ENCODE results near the gene WHAMM.
"Not testable (repeated sequence)": the region's sequence is repeated elsewhere in the genome, so short reads cannot be mapped to it uniquely, and the experiment has no call there.

WHAMM gene

DNA sequence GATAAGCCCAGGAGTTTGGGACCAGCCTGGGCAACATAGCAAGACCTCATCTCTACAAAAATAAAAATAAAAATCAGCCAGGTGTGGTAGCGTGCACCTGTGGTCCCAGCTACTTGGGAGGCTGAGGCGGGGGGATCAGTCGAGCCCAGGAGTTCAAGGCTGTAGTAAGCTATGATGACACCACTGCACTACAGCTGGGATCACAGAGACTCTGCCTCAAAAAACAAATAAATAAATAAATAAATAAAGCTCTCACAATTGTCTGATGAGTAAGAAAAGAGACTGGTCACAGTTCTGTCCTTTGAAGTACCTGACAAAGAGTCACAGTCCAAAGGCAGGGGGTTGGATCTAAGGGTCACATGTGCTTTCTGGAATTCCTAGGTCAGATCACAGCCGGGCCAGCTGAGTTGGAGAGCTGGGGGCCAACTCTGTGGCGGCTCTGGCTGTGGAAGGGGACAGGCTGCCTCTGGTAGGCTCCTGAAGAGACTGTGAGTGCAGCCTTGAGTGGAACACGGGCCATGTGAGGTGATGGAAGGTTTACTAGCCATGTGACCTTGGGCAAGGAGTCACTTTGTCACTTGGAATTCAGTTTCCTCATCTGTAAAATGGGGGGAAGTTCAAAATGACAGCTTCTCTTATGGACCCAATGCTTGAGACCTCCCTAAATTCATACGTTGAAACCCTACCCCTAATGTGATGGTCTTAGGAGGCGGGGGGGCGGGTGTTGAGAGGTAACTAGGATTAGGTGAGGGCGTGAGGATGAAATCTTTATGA is 47.2 kb downstream of the WHAMM start:
- no peak overlapping the region for H3K9ac ChIP-seq (ENCODE audit: low read depth, low read length)
- no peaks in the 10 kb centered on the region for H3K27me3 ChIP-seq (ENCODE audit: control insufficient read depth, insufficient read depth, low read length)
- H3K36me3 ChIP-seq (ENCODE audit: insufficient read depth, low read length), result no peaks in the 10 kb centered on the region
- H3K9me3 ChIP-seq (replicated peaks; ENCODE audit: low read length), result no peaks in the 10 kb centered on the region
- no peak overlapping the region for H3K4me2 ChIP-seq (ENCODE audit: low read length)
- no peaks in the 10 kb centered on the region for H3K4me1 ChIP-seq (ENCODE audit: control insufficient read depth, insufficient read depth, low read length)
- H3K4me3 ChIP-seq (ENCODE audit: low read length), result no peak overlapping the region

DNA sequence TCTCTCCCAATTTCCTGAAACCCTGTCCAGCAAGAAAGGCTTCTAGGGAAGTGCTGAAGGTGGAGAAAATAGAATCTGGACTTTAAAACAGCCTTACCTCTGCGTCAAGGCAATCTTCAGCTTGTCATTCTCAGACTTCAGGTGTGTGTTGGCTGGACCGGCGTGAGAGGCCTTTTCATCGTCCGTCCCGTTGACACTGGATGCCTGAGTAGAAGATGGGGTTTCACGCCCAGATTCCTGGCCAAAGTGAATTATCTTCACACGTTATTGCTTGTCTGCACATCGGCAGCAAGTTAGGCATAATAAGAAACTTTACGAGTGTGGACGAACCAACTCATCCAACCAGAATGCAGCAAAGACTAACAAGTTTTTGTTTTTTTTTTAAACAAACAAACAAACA is 49.5 kb downstream of the WHAMM start:
- Histone ChIP-seq H3K4me1 (ENCODE audit: control insufficient read depth, insufficient read depth, low read length) (no peaks in the 10 kb centered on the region), H3K4me3 (ENCODE audit: low read length) (no peak overlapping the region), H3K9ac (ENCODE audit: low read depth, low read length) (no peak overlapping the region)

DNA sequence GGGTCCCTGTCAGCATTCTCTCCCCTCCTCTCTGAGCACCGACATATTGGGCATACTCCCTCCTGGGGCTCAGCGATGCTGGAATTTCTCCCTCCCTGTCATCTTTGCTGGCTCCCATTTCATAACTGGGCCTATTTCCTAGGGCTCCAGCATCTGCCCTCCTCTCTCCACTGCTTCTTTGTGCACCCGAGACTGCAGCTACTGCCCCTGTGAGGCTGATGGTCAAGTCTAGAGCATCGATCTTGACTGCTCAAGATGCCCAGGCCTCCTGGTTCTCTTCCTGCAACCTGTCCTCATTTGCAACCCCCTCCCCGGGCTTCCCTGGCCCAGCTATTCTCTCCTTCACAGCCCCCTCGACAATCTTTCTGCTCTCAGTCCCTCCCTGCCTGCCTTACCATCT is 53.5 kb downstream of the WHAMM start:
- H3K27me3 ChIP-seq (ENCODE audit: control insufficient read depth, insufficient read depth, low read length), result no peaks in the 10 kb centered on the region
- no peaks in the 10 kb centered on the region for H3K4me1 ChIP-seq (ENCODE audit: control insufficient read depth, insufficient read depth, low read length)
- no peak overlapping the region for H3K4me2 ChIP-seq (ENCODE audit: low read length)
- H3K9me3 ChIP-seq (replicated peaks; ENCODE audit: low read length), result no peaks in the 10 kb centered on the region
- H3K9ac ChIP-seq (ENCODE audit: low read depth, low read length), result no peak overlapping the region
- H3K36me3 ChIP-seq (ENCODE audit: insufficient read depth, low read length), result no peaks in the 10 kb centered on the region
- no peak overlapping the region for H3K4me3 ChIP-seq (ENCODE audit: low read length)

More for the DNA sequence above, 49.5 kb downstream of the WHAMM start:
- Histone ChIP-seq H3K4me2 (ENCODE audit: low read length) (no peak overlapping the region), H3K9me3 (replicated peaks; ENCODE audit: low read length) (no peaks in the 10 kb centered on the region), H3K27me3 (ENCODE audit: control insufficient read depth, insufficient read depth, low read length) (no peaks in the 10 kb centered on the region), H3K36me3 (ENCODE audit: insufficient read depth, low read length) (no peaks in the 10 kb centered on the region)

DNA sequence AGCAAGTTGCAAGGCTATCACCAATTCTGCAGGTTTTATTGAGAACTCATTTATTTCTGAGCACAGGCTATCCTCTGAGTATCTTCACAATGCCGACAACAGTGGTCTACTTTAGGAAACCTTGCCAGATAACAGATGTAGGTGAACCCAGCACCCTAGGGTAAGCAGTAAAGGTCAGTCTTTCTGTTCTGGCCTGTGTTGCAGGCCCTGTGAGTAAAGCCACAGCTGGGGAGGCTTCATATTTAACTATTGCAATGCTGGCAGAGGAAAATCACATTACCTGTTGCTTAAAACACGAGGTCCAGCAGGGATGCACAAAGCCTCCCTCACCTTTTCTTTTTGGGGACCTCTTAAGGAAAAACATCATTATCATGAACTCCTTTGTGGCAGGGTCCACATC is 55.5 kb downstream of the WHAMM start:
- H3K4me3 ChIP-seq (ENCODE audit: low read length), result no peak overlapping the region
- H3K27me3 ChIP-seq (ENCODE audit: control insufficient read depth, insufficient read depth, low read length), result no peaks in the 10 kb centered on the region
- no peaks in the 10 kb centered on the region for H3K36me3 ChIP-seq (ENCODE audit: insufficient read depth, low read length)
- no peak overlapping the region for H3K9ac ChIP-seq (ENCODE audit: low read depth, low read length)
- H3K9me3 ChIP-seq (replicated peaks; ENCODE audit: low read length), result no peaks in the 10 kb centered on the region
- H3K4me1 ChIP-seq (ENCODE audit: control insufficient read depth, insufficient read depth, low read length), result no peaks in the 10 kb centered on the region
- no peak overlapping the region for H3K4me2 ChIP-seq (ENCODE audit: low read length)

DNA sequence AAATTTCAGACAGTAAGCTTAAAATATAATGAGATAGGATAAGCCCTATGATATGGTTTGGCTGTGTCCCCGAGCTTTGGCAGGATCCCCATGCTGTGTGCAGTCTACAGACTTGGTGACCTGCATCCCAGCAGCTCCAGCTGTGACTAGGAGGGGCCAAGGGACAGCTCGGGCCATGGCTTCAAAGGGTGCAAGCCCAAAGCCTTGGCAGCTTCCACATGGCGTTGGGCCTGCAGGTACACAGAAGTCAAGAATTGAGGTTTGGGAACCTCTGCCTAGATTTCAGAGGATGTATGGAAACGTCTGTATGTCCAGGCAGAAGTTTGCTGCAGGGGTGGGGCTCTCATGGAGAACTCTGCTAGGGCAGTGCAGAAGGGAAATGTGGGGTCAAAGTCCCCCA is 56.2 kb downstream of the WHAMM start:
- not testable (repeated sequence) for H3K9me3 ChIP-seq (replicated peaks; ENCODE audit: low read length); H3K9ac ChIP-seq (ENCODE audit: low read depth, low read length); H3K4me2 ChIP-seq (ENCODE audit: low read length); H3K36me3 ChIP-seq (ENCODE audit: insufficient read depth, low read length); H3K4me3 ChIP-seq (ENCODE audit: low read length); H3K4me1 ChIP-seq (ENCODE audit: control insufficient read depth, insufficient read depth, low read length); H3K27me3 ChIP-seq (ENCODE audit: control insufficient read depth, insufficient read depth, low read length)

DNA sequence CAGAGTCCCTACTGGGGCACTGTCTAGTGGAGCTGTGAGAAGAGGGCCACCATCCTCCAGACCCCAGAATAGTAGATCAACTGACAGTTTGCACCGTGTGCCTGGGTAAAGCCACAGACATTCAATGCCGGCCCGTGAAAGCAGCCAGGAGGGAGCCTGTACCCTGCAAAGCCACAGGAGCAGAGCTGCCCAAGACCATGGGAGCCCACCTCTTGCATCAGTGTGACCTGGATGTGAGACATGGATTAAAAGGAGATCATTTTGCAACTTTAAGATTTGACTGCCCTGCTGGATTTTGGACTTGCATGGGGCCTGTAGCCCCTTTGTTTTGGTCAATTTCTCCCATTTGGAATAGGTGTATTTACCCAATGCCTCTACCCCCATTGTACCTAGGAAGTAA is 56.6 kb downstream of the WHAMM start:
- not testable (repeated sequence) for H3K4me3 ChIP-seq (ENCODE audit: low read length); H3K36me3 ChIP-seq (ENCODE audit: insufficient read depth, low read length); H3K9ac ChIP-seq (ENCODE audit: low read depth, low read length); H3K27me3 ChIP-seq (ENCODE audit: control insufficient read depth, insufficient read depth, low read length); H3K9me3 ChIP-seq (replicated peaks; ENCODE audit: low read length); H3K4me2 ChIP-seq (ENCODE audit: low read length); H3K4me1 ChIP-seq (ENCODE audit: control insufficient read depth, insufficient read depth, low read length)

DNA sequence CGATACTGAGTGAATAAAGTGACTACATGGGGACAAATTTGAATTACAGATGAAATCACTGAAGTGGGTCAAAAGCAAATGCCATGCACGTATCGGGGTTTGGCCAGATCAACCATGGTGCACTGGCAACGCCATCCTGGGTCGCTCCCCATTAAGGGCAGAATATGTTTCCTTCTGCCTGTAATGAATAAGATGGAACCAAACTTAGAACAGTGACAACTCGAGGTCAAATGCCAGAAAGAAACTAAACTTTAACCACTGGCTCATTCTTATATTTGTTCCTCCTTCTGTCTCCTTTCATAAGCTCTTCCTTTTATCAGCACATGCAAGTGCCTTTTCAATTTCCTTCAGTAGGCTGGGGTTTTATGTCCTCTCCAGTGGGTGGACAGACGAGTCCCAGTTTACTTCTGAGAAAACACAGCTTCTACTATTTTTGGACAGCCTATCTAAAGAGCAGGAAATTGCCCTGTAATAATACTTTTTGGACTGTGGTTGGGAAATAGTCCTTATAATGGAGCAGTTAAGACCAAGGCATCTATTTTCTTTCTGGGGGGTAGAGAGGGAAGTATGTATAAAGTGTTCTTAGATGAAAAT is 61.4 kb downstream of the WHAMM start:
- Histone ChIP-seq H3K4me3 (ENCODE audit: low read length) (no peak overlapping the region), H3K36me3 (ENCODE audit: insufficient read depth, low read length) (no peaks in the 10 kb centered on the region), H3K4me2 (ENCODE audit: low read length) (no peak overlapping the region), H3K9me3 (replicated peaks; ENCODE audit: low read length) (no peaks in the 10 kb centered on the region), H3K4me1 (ENCODE audit: control insufficient read depth, insufficient read depth, low read length) (peaks cover 15% of the 10 kb centered on the region), H3K27me3 (ENCODE audit: control insufficient read depth, insufficient read depth, low read length) (no peaks in the 10 kb centered on the region), H3K9ac (ENCODE audit: low read depth, low read length) (no peak overlapping the region)

DNA sequence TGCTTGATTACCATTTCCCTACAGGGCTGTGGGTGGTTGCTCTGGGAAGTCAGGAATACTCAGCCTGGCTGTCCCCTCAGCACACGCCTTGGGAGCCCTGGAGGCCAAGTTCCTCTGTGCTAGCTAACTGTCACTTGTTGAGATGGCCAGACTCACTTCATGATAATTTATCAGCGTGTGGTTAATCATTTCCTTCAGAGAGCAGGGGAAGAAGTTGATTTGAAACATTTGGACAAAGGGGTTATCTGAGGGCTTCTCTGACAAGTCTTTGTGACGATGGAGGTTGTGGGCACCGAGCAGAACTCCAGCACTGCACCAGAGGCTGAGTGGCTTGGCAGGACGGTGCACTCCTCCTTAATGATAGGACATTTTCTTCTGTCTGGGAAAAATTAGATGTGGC is 61.9 kb downstream of the WHAMM start:
- H3K36me3 ChIP-seq (ENCODE audit: insufficient read depth, low read length), result no peaks in the 10 kb centered on the region
- peaks cover 19% of the 10 kb centered on the region for H3K4me1 ChIP-seq (ENCODE audit: control insufficient read depth, insufficient read depth, low read length)
- H3K27me3 ChIP-seq (ENCODE audit: control insufficient read depth, insufficient read depth, low read length), result no peaks in the 10 kb centered on the region
- no peaks in the 10 kb centered on the region for H3K9me3 ChIP-seq (replicated peaks; ENCODE audit: low read length)
- no peak overlapping the region for H3K9ac ChIP-seq (ENCODE audit: low read depth, low read length)
- H3K4me2 ChIP-seq (ENCODE audit: low read length), result no peak overlapping the region
- H3K4me3 ChIP-seq (ENCODE audit: low read length), result no peak overlapping the region

DNA sequence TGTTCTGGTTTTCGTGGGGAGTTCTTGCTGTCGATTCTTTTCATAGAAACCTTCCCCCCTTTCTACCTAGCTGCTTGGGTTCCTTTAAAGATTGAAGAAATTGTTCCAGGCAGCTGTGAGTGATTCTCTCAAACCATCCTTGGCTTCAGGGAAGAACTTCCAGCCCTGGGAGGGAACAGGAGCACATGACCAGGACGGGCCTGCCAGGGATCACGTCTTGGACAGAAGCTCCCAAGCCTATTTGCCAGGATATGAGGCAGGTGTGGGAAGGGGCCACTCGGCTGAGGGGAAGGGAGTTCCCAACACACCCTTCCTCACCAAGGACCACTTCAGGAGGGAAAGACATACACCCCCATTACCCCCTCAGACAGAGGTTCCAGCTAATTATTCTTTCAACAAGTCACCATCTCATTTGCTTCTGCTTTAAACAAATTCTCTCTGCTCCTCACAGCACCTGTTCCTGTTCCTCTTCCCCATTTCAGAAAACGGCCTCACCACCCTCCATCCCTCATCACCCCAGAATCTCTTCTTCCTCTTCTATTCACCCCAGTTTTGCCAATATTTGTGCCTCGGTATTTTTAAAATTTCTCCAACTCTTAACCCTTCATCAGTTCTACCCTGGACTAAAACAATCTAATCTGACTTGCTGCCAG is 62.5 kb downstream of the WHAMM start:
- no peaks in the 10 kb centered on the region for H3K27me3 ChIP-seq (ENCODE audit: control insufficient read depth, insufficient read depth, low read length)
- no peaks in the 10 kb centered on the region for H3K9me3 ChIP-seq (replicated peaks; ENCODE audit: low read length)
- H3K4me2 ChIP-seq (ENCODE audit: low read length), result no peak overlapping the region
- no peaks in the 10 kb centered on the region for H3K36me3 ChIP-seq (ENCODE audit: insufficient read depth, low read length)
- no peak overlapping the region for H3K4me3 ChIP-seq (ENCODE audit: low read length)
- H3K9ac ChIP-seq (ENCODE audit: low read depth, low read length), result no peak overlapping the region
- peaks cover 19% of the 10 kb centered on the region for H3K4me1 ChIP-seq (ENCODE audit: control insufficient read depth, insufficient read depth, low read length)

DNA sequence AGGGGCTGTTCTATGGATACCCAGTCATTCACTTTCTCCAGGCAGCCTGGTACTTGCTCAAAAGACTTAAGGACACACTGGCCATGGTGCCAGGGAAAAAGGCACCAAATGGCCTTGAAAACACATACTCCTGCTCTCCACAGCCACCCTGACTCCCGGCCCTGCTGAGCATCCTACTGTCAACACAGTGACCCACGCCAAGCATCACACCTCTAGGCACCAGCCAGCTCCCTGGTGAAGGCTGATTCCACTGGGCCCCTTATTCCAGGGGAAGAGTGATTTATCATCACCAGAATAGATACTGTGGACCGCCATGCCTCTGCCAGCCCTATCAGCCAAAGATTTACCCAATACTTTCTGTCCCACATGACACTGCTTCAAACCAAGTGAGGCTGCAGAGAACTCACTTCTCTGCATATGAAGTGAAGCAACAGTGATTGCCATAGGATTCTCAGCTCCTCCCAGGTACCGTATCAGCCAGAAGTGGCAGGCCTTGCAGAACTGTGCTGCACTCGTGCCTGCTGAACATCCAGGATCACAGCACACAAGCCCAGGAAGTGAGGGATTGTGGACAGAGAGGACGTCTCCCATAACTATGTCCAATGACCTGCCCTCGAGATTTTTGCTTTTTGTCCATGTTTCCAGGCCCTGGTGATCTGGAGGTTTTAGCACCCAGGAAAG is 63.7 kb downstream of the WHAMM start:
- no peak overlapping the region for H3K4me2 ChIP-seq (ENCODE audit: low read length)
- no peaks in the 10 kb centered on the region for H3K9me3 ChIP-seq (replicated peaks; ENCODE audit: low read length)
- H3K36me3 ChIP-seq (ENCODE audit: insufficient read depth, low read length), result no peaks in the 10 kb centered on the region
- no peak overlapping the region for H3K4me3 ChIP-seq (ENCODE audit: low read length)
- H3K27me3 ChIP-seq (ENCODE audit: control insufficient read depth, insufficient read depth, low read length), result no peaks in the 10 kb centered on the region
- H3K4me1 ChIP-seq (ENCODE audit: control insufficient read depth, insufficient read depth, low read length), result peaks cover 19% of the 10 kb centered on the region
- no peak overlapping the region for H3K9ac ChIP-seq (ENCODE audit: low read depth, low read length)

DNA sequence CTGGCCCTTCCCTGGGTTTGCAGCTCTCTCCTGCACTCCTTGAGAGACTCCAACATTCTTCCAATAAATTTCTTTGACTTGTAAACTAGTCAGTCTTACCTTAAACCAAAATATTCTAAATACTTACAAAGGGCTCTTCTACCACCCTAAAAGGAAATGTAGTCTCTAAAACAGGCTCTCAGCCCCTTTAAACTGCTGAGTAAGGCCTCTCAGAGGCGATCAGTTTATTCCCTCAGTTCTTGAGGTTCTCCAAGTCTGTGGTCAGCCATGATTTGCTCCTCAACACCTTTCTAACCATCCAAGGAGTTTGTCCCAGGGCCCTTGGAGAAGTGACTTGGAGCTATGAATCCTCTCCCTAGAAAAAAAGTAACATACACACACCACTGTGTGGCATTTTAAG is 64.8 kb downstream of the WHAMM start:
- Histone ChIP-seq H3K4me3 (ENCODE audit: low read length) (no peak overlapping the region), H3K4me1 (ENCODE audit: control insufficient read depth, insufficient read depth, low read length) (peaks cover 19% of the 10 kb centered on the region), H3K9me3 (replicated peaks; ENCODE audit: low read length) (no peaks in the 10 kb centered on the region), H3K9ac (ENCODE audit: low read depth, low read length) (no peak overlapping the region), H3K36me3 (ENCODE audit: insufficient read depth, low read length) (no peaks in the 10 kb centered on the region), H3K4me2 (ENCODE audit: low read length) (no peak overlapping the region), H3K27me3 (ENCODE audit: control insufficient read depth, insufficient read depth, low read length) (no peaks in the 10 kb centered on the region)

Data from skeletal muscle satellite cell (primary cell).